ENCODE results near the gene CTBP2. TPM values are rescaled to one million over a fixed set of nuclear protein-coding genes. Genes with fewer than 3 reads are reported as not detected.

CTBP2 gene
- total RNA-seq, 2 donors from 2014 or later = 75.3 to 109 TPM

DNA sequence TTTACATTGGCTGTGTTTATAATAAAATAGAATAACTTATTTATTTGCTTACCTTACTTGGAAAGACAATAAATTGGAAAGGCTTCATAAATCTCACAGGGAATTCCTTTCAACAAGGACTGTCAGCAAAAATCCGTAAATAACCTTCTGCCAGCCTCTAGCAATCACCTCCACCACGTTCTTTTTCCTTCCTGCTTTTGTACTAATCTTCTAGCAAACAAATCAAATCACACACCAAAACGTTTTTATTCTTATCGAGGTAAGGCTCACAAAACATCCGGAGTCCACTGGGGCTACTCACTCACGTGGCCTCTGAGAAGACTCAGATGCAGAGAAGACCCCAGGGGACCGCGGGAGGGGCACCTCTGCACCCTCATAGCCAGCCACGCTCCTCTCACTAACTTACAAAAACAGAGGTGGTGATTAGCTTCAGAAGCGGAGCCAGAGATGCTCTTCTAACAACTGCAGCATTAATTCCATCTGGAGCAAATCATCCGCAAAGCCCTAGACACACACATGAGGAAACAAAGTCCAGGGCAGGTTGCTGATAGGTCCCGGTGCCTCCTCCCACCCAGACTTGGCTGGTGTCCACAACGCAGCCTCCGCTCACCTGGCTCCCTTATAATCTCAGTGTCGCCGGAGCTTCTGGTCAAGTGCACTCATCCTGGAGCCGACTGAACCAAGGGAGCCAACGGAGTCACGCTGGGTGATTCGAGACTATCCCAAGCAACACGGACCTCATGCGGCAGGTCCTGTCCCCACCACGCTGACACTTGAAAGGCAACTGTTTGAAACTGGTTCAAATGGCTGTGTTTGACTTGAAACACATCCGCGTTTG, 22.5 kb downstream of the CTBP2 start:
- H3K27me3 Mint-ChIP-seq (ENCODE audit: insufficient read depth) = no peaks in the 10 kb centered on the region
- H3K4me3 Mint-ChIP-seq = no peak overlapping the region
- whole genome bisulfite sequencing, 2 experiments (ENCODE audit: insufficient coverage in 1 of 2, insufficient read length in 1 of 2) = 86 to 90% methylated on average over 18 to 25 of the region's 25 CpGs
- Histone ChIP-seq H3K4me3 (ENCODE audit: low read length) (no peak overlapping the region), H3K9ac (ENCODE audit: extremely low read depth, low read length, poor library complexity, severe bottlenecking) (no peak overlapping the region), H3K36me3 (ENCODE audit: control insufficient read depth, insufficient read depth, low read length) (peaks cover 15% of the 10 kb centered on the region), H3K4me1 (ENCODE audit: control insufficient read depth, insufficient read depth, low read length) (peaks cover 12% of the 10 kb centered on the region), H3K27ac (ENCODE audit: low read depth, low read length) (no peak overlapping the region), H3K27me3 (ENCODE audit: control insufficient read depth, insufficient read depth, low read length, poor library complexity, severe bottlenecking) (no peaks in the 10 kb centered on the region), H3K9me3 (ENCODE audit: control insufficient read depth, low read length) (no peaks in the 10 kb centered on the region)
- TF ChIP-seq, protein P1, sequence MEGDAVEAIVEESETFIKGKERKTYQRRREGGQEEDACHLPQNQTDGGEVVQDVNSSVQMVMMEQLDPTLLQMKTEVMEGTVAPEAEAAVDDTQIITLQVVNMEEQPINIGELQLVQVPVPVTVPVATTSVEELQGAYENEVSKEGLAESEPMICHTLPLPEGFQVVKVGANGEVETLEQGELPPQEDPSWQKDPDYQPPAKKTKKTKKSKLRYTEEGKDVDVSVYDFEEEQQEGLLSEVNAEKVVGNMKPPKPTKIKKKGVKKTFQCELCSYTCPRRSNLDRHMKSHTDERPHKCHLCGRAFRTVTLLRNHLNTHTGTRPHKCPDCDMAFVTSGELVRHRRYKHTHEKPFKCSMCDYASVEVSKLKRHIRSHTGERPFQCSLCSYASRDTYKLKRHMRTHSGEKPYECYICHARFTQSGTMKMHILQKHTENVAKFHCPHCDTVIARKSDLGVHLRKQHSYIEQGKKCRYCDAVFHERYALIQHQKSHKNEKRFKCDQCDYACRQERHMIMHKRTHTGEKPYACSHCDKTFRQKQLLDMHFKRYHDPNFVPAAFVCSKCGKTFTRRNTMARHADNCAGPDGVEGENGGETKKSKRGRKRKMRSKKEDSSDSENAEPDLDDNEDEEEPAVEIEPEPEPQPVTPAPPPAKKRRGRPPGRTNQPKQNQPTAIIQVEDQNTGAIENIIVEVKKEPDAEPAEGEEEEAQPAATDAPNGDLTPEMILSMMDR (conservative IDR thresholded peaks at IDR 0.05) = no peak
- peaks cover 40% of the 10 kb centered on the region for H3K36me3 Mint-ChIP-seq (ENCODE audit: low read depth)
- H3K27ac Mint-ChIP-seq = no peak overlapping the region
- DNase-seq = no peak
- peaks cover 56% of the 10 kb centered on the region for H3K4me1 Mint-ChIP-seq
- no peaks in the 10 kb centered on the region for H3K9me3 Mint-ChIP-seq

- DNase-seq = no peak
- Mint-ChIP-seq H3K36me3 (ENCODE audit: low read depth) (peaks cover 50% of the 10 kb centered on the region), H3K9me3 (no peaks in the 10 kb centered on the region), H3K27ac (peak overlapping the region; percentile 55), H3K4me3 (no peak overlapping the region), H3K27me3 (ENCODE audit: insufficient read depth) (no peaks in the 10 kb centered on the region), H3K4me1 (peaks cover 58% of the 10 kb centered on the region)
- Histone ChIP-seq H3K9ac (ENCODE audit: extremely low read depth, low read length, poor library complexity, severe bottlenecking) (no peak overlapping the region), H3K9me3 (ENCODE audit: control insufficient read depth, low read length) (no peaks in the 10 kb centered on the region), H3K27ac (ENCODE audit: low read depth, low read length) (no peak overlapping the region), H3K27me3 (ENCODE audit: control insufficient read depth, insufficient read depth, low read length, poor library complexity, severe bottlenecking) (no peaks in the 10 kb centered on the region), H3K4me1 (ENCODE audit: control insufficient read depth, insufficient read depth, low read length) (peaks cover 12% of the 10 kb centered on the region), H3K36me3 (ENCODE audit: control insufficient read depth, insufficient read depth, low read length) (peaks cover 29% of the 10 kb centered on the region), H3K4me3 (ENCODE audit: low read length) (no peak overlapping the region)
- WGBS, 2 experiments (ENCODE audit: insufficient coverage in 1 of 2, insufficient read length in 1 of 2) = 85 to 100% methylated on average over 1 to 4 of the region's 4 CpGs
- TF ChIP-seq, protein P1 (conservative IDR thresholded peaks at IDR 0.05) = no peak
Measured at GRCh38 chr10:125136087-125136486, 24.3 kb downstream of the CTBP2 start.

GRCh38 chr10:125135771-125136035, 24.7 kb downstream of the CTBP2 start:
- Mint-ChIP-seq H3K27ac (peak overlapping the region; percentile 55), H3K36me3 (ENCODE audit: low read depth) (peaks cover 53% of the 10 kb centered on the region), H3K4me3 (no peak overlapping the region), H3K27me3 (ENCODE audit: insufficient read depth) (no peaks in the 10 kb centered on the region), H3K4me1 (peaks cover 58% of the 10 kb centered on the region), H3K9me3 (no peaks in the 10 kb centered on the region)
- H3K36me3 ChIP-seq (ENCODE audit: control insufficient read depth, insufficient read depth, low read length) = peaks cover 29% of the 10 kb centered on the region
- H3K27ac ChIP-seq (ENCODE audit: low read depth, low read length) = no peak overlapping the region
- H3K9ac ChIP-seq (ENCODE audit: extremely low read depth, low read length, poor library complexity, severe bottlenecking) = no peak overlapping the region
- DNase-seq = no peak
- no peaks in the 10 kb centered on the region for H3K9me3 ChIP-seq (ENCODE audit: control insufficient read depth, low read length)
- peaks cover 12% of the 10 kb centered on the region for H3K4me1 ChIP-seq (ENCODE audit: control insufficient read depth, insufficient read depth, low read length)
- TF ChIP-seq, protein P1 (conservative IDR thresholded peaks at IDR 0.05) = no peak
- WGBS, 2 experiments (ENCODE audit: insufficient coverage in 1 of 2, insufficient read length in 1 of 2) = 88 to 89% methylated on average over 5 to 6 of the region's 6 CpGs
- H3K4me3 ChIP-seq (ENCODE audit: low read length) = no peak overlapping the region
- no peaks in the 10 kb centered on the region for H3K27me3 ChIP-seq (ENCODE audit: control insufficient read depth, insufficient read depth, low read length, poor library complexity, severe bottlenecking)

Measured in endodermal cell (in vitro differentiated cells).